SU-DHL-6 (cell line): ENCODE results near the gene MR1.

Experiments
- H2AFZ ChIP-seq: fragments of 200-600 bp; sonication (generic); 2 replicates; pipeline ENCODE4 v1.6.1; 2014; ENCODE audit warnings: low read depth, mild to moderate bottlenecking, moderate library complexity, mixed read lengths, antibody characterized with exemption, low read length; ENCODE audit not compliant: severe bottlenecking
- H3F3A ChIP-seq: fragments of 200-600 bp; shearing (Covaris generic); 2 replicates; pipeline ENCODE4 v1.6.0; 2016; ENCODE audit warnings: antibody characterized with exemption, mild to moderate bottlenecking; ENCODE audit not compliant: insufficient read depth
- H3K27ac ChIP-seq: fragments of 200-600 bp; sonication (generic); 2 replicates; pipeline ENCODE4 v1.5.1; 2016; ENCODE audit warnings: low read depth, mild to moderate bottlenecking, low read length, moderate library complexity, mixed read lengths
- H3K27me3 ChIP-seq: fragments of 200-600 bp; sonication (generic), shearing (Covaris generic); 2 replicates; pipeline ENCODE4 v1.6.0; 2014; ENCODE audit warnings: mild to moderate bottlenecking, low read length
- H3K36me3 ChIP-seq: fragments of 200-600 bp; sonication (generic); 2 replicates; pipeline ENCODE4 v1.6.1; 2014; ENCODE audit warnings: mild to moderate bottlenecking, low read length, mixed read lengths
- H3K4me2 ChIP-seq: fragments of 300-600, 200-600 bp; shearing (Covaris generic), sonication (generic); 2 replicates; pipeline ENCODE4 v1.6.0; 2014; ENCODE audit warnings: low read length, low read depth, mild to moderate bottlenecking; ENCODE audit not compliant: poor library complexity, severe bottlenecking
- H3K4me3 ChIP-seq: fragments of 200-600 bp; sonication (generic); 2 replicates; pipeline ENCODE4 v1.5.1; 2014; ENCODE audit warnings: antibody characterized with exemption, low read length, mild to moderate bottlenecking, mixed read lengths; ENCODE audit not compliant: insufficient read depth, poor library complexity, severe bottlenecking
- H3K79me2 ChIP-seq: fragments of 200-600 bp; sonication (generic); 2 replicates; pipeline ENCODE4 v1.6.1; 2014; ENCODE audit warnings: mild to moderate bottlenecking, low read length, moderate library complexity; ENCODE audit not compliant: insufficient read depth
- H3K9ac ChIP-seq: fragments of 200-600 bp; sonication (generic); 2 replicates; pipeline ENCODE4 v1.7.0; 2014; ENCODE audit warnings: mild to moderate bottlenecking, low read length
- H3K9me2 ChIP-seq: fragments of 200-600 bp; sonication (generic); replicated peaks from 2 replicates; pipeline ENCODE4 v1.6.1; 2014; ENCODE audit warnings: low read length; ENCODE audit not compliant: insufficient read depth
- H3K9me3 ChIP-seq: fragments of 200-600 bp; sonication (generic); 2 replicates; pipeline ENCODE4 v1.6.1; 2014; ENCODE audit warnings: low read length, mixed read lengths; ENCODE audit not compliant: insufficient read depth
- H4K20me1 ChIP-seq: fragments of 200-600 bp; sonication (generic); 2 replicates; pipeline ENCODE4 v1.6.1; 2014; ENCODE audit warnings: low read depth, mild to moderate bottlenecking, antibody characterized with exemption, low read length, moderate library complexity, mixed read lengths
- EZH2phosphoT487 ChIP-seq: fragments of 200-600 bp; sonication (generic), shearing (Covaris generic); conservative IDR thresholded peaks from 2 replicates; pipeline ENCODE4 v1.6.1; 2018; ENCODE audit warnings: mild to moderate bottlenecking, antibody characterized with exemption, low read length, moderate library complexity, mixed read lengths
- TF ChIP-seq, protein P1 (sequence below): fragments of 200-600 bp; sonication (generic); IDR thresholded peaks from one replicate; pipeline ENCODE4 v1.5.1; 2017; ENCODE audit warnings: antibody characterized with exemption, mild to moderate bottlenecking, low read length, moderate library complexity; ENCODE audit not compliant: insufficient read depth, poor library complexity, severe bottlenecking

MR1 gene

DNA sequence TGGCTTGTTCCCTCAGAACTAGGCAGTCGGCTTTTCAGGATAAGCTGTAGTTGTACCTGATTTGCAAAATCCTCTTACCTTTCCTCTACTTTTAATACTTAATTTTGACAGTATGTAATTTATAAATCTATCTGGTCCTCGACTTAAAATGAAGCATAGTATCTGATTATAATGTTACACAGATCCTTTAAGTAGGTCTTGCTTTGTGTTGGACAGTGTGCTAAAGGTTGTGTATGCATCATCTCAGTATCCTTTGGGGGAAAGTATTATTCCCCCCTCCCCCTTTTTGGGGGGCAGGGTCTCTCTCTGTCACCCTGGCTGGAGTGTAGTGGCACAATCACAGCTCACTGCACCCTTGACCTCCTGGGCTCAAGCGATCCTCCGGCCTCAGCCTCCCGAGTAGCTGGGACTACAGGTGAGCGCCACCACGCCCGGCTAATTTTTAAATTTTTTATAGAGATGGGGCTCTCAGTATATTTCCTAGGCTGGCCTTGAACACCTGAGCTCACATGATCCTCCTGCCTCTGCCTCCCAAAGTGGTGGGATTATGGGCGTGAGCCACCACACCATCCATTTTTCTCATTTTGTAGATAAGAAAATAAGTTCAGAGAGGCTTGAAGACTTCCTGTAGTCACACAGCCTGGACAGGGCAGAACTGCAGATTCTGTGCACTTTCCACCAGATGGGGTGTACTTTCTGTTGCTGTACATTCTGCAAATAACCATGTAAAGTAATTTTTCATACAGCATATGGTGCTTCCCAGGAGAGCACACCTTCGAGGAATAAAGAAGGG lies 10.3 kb upstream of the MR1 start:
- no peaks in the 10 kb centered on the region for H4K20me1 ChIP-seq
- H3F3A ChIP-seq: peaks cover 5% of the 10 kb centered on the region; the same call in 1 of the 2 replicates
- H3K27me3 ChIP-seq: no peaks in the 10 kb centered on the region
- H3K9ac ChIP-seq: peak overlapping the region; percentile 73; the same call in 1 of the 2 replicates
- no peaks in the 10 kb centered on the region for H3K36me3 ChIP-seq
- no peaks in the 10 kb centered on the region for H3K9me3 ChIP-seq
- peak overlapping the region; percentile 58 for H2AFZ ChIP-seq
- H3K9me2 ChIP-seq: no peaks in the 10 kb centered on the region
- H3K79me2 ChIP-seq: peaks cover 41% of the 10 kb centered on the region
- peak overlapping the region; percentile 54 for H3K4me3 ChIP-seq
- H3K27ac ChIP-seq: peak overlapping the region; percentile 50
- TF ChIP-seq, protein P1, sequence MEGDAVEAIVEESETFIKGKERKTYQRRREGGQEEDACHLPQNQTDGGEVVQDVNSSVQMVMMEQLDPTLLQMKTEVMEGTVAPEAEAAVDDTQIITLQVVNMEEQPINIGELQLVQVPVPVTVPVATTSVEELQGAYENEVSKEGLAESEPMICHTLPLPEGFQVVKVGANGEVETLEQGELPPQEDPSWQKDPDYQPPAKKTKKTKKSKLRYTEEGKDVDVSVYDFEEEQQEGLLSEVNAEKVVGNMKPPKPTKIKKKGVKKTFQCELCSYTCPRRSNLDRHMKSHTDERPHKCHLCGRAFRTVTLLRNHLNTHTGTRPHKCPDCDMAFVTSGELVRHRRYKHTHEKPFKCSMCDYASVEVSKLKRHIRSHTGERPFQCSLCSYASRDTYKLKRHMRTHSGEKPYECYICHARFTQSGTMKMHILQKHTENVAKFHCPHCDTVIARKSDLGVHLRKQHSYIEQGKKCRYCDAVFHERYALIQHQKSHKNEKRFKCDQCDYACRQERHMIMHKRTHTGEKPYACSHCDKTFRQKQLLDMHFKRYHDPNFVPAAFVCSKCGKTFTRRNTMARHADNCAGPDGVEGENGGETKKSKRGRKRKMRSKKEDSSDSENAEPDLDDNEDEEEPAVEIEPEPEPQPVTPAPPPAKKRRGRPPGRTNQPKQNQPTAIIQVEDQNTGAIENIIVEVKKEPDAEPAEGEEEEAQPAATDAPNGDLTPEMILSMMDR: no peak
- TF ChIP-seq EZH2phosphoT487: no peak
- H3K4me2 ChIP-seq: peak overlapping the region; percentile 66

DNA sequence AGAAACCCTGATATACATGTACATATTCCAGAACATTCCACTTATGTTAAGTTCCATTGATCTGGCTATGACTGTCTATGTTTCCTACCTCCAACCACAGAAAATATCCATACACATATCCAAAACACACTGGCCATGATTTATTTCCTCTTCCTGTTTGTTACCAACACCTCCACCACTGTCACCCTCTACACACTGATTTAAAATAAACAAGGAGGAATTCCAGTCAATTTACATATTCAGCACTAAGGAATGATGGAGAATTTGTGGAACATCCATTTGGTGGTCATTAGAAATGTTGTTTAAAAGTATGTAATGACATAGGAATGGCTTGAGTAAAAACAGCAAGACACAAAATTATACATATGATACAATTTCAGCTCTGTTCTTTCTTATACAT lies 5.6 kb upstream of the MR1 start:
- no peaks in the 10 kb centered on the region for H4K20me1 ChIP-seq
- no peak overlapping the region for H2AFZ ChIP-seq
- peaks cover 3% of the 10 kb centered on the region; the same call in 1 of the 2 replicates for H3F3A ChIP-seq
- H3K27me3 ChIP-seq: no peaks in the 10 kb centered on the region
- no peak overlapping the region for H3K9ac ChIP-seq
- H3K4me2 ChIP-seq: no peak overlapping the region
- no peak overlapping the region for H3K27ac ChIP-seq
- H3K9me3 ChIP-seq: no peaks in the 10 kb centered on the region
- H3K4me3 ChIP-seq: no peak overlapping the region
- H3K9me2 ChIP-seq: no peaks in the 10 kb centered on the region
- no peaks in the 10 kb centered on the region for H3K79me2 ChIP-seq
- no peak for TF ChIP-seq EZH2phosphoT487
- TF ChIP-seq, protein P1: no peak
- H3K36me3 ChIP-seq: no peaks in the 10 kb centered on the region

DNA sequence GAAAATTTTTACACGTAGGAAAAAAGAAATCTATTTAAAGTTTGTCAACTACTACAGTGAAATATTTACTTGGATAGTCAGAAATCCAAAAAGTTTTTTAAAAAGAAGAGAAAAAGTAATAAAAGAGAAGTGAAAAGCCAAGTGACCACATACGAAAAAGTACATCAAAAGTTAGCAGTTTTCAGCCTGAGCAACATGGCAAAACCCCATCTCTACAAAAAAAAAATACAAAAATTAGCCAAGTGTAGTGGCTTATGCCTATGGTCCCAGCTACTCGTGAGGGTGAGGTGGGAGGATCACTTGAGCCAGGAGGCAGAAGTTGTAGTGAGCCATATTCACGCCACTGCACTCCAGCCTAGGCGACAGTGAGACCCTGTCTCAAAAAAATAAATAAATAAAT lies 5.2 kb upstream of the MR1 start:
- no peaks in the 10 kb centered on the region for H3K27me3 ChIP-seq
- no peaks in the 10 kb centered on the region for H3K9me2 ChIP-seq
- TF ChIP-seq EZH2phosphoT487: no peak
- TF ChIP-seq, protein P1: no peak
- H3F3A ChIP-seq: no peaks in the 10 kb centered on the region
- H3K4me2 ChIP-seq: no peak overlapping the region
- H3K27ac ChIP-seq: no peak overlapping the region
- no peak overlapping the region for H3K9ac ChIP-seq
- H3K9me3 ChIP-seq: no peaks in the 10 kb centered on the region
- H3K36me3 ChIP-seq: no peaks in the 10 kb centered on the region
- H3K79me2 ChIP-seq: no peaks in the 10 kb centered on the region
- H2AFZ ChIP-seq: no peak overlapping the region
- no peaks in the 10 kb centered on the region for H4K20me1 ChIP-seq
- H3K4me3 ChIP-seq: no peak overlapping the region
